Pulmonary artery endothelial cell (primary cell): ENCODE data around the gene SORCS1. TPM values are rescaled to one million over a fixed set of nuclear protein-coding genes. Genes with fewer than 3 reads are reported as not detected.

ENCODE experiments used
- DNase-seq: peaks from one replicate; pipeline ENCODE4 v3.0.0-alpha.2; 2011; ENCODE audit warnings: low read depth, low spot score
- total RNA-seq: library from RNA; depleted of rRNA; stranded (reverse); fragments of >200 nt; gene quantifications from 2 replicates; pipeline ENCODE4 v1.2.3, GENCODE V29; 2014

The SORCS1 gene
- total RNA-seq, 1 donor from 2014 or later = not detected

GRCh38 chr10:106612381-106612780 lies 552.1 kb downstream of the SORCS1 start:
- no peak for DNase-seq

- DNase-seq = no peak
These were observed 554.8 kb downstream of the SORCS1 start for GRCh38 chr10:106609470-106610266.

GRCh38 chr10:106608066-106608465 lies 556.4 kb downstream of the SORCS1 start:
- DNase-seq = no peak

DNA sequence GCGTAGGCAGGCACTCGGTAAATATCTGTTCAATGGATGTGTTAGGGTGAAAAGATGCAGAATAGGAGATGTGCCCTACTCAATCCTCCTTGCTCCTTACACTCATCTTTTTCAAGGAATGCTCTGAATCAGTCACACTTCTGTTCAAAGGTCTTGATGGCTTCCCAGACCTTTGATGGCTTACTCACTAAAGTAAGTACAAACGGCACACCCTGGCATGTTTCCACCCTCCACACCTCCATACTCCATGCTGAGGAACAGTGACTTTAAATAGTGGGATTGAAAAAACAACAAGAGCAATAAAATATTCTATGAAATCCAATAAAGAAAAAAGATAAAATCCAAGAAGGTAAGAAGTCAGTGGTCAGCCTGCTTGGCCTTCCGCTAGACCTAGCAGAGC lies 569.2 kb downstream of the SORCS1 start:
- DNase-seq = no peak

- DNase-seq = no peak
These were observed 570.6 kb downstream of the SORCS1 start for GRCh38 chr10:106593876-106594275.

GRCh38 chr10:106592396-106592795 lies 572.1 kb downstream of the SORCS1 start:
- DNase-seq = no peak

DNA sequence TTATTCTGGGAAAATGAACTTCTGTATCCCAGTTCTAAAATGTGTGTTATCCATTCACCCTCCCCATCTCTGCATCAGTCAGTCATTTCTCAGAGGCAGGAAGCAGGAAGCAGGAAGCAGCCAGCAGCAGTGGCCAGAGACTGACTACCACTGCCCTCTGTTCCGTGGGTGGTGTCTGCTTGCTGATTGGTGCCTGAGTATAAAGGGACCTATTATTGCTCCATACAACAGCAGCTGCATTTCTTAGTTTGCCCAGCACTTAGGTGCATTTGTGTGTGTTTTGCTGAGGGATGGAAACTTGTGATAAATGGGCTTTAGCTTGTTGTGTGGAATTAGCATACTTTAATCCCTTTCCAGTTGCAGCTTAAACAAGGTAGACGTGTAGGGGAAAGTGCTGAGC lies 582.2 kb downstream of the SORCS1 start:
- DNase-seq = no peak

DNA sequence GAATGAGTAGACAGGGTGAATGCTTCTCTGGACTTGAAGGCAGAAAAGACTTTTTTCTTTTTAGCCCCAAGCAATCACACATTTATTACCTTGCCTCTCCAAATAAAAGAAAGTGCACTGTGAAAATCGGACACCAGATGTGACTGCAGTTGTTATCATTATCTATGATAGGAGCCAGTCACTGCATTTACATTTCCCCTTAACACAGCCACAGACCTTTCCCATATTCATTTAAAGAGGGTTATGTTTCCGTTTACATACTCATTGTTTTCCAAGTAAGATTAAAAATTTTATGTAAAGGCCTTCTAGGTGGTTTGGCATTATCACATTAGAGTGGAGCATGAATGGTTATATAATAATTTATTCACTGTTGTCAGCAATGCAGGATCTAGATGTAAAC lies 586.8 kb downstream of the SORCS1 start:
- no peak for DNase-seq

GRCh38 chr10:106577266-106577665 lies 587.2 kb downstream of the SORCS1 start:
- DNase-seq = no peak

DNA sequence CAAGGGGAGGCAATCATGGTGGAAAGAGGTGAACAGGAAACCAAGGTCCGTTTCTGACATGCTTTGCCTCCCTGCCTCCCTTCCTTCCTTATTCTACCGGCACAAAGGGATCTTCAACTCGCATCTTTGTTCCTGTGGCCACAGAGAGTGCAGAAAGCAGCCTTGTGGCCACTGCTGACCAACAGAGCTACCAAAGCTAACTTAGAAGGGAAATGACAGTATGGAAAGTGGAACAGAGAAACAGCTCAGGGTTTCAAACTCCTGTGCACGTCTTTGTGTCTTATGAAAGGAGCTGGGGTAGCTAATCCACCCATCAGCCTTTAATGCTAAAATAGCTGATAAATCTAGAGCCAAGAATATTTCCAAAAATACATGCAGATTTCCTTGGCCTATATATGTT lies 588.0 kb downstream of the SORCS1 start:
- DNase-seq = no peak

DNA sequence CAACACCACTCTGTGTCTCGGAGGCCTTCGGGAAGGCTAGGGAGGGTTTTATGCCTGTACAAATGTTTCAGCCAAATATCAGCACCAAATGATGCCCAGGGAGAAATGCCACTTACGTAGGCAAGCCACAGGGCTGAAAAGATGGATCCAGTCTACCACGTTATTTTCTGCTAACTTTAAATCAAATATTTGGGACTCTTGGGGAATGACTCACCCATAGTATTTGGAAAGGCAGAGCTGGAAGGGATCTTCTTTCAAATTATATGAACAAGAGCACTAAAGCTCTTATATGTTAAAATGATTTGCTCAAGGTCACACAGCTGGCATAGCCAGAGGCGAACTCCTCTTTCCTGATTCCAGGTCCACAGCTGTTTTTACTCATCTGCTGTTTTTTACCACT lies 591.4 kb downstream of the SORCS1 start:
- no peak for DNase-seq

- DNase-seq = no peak
These were observed 593.1 kb downstream of the SORCS1 start for GRCh38 chr10:106571192-106571946.

- no peak for DNase-seq
These were observed 594.2 kb downstream of the SORCS1 start for GRCh38 chr10:106570268-106570667.

DNA sequence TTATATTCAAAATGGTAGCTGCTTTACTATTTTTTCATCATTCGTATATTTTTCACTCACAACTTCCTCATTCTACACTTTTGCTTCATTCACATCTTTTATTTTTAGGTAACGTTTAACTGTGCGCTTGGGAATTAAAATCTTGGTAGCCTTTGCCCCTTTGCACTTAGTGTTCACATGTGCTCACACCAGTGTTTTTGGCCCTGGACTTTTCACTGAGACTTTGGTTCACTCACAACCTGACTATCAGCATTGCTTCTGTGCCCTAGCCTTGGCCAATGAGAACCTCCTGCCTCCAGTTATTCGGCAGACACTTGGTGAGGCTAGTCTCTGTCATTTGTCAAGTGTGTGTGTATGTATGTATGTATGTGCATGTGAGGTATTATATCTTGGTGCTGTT lies 596.9 kb downstream of the SORCS1 start:
- no peak for DNase-seq

DNA sequence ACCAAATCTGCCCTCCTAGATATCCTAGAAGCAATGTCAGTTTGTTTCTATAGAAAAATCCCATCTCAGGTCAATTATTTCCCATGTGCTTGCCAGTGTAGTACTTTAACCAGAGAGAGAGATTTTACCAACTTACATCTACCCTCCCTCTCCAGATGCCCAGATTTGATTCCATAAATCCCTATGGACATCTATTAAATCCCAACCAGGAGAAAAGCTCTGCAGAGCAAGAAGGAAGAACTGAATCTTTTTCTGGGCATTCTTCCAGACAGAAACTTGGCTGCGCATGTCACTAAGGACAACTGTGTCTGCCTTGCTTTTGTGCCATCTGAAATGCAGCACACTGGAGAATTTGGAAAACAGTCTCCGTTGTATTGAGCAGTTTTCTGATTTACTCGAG lies 597.6 kb downstream of the SORCS1 start:
- no peak for DNase-seq

DNA sequence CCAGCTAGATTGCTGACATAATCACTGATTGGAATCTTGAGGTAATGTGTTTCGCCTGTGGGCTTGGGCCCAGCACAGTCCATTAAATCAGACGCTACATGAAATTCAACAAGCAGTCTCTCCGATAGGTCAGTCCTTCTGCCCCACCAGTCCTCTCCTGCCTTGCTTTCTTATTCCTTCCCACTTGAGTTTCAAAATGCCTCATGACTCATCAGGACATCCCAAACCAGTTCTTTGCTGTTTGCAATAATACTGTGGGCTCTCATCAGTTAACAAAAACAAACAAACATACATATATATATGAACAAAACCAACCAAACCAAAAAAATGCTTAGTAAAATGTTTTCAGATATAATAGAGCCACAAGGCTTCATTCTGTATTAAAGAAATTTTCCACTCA lies 599.0 kb downstream of the SORCS1 start:
- no peak for DNase-seq

- DNase-seq = no peak
These were observed 601.1 kb downstream of the SORCS1 start for GRCh38 chr10:106563384-106563783.

DNA sequence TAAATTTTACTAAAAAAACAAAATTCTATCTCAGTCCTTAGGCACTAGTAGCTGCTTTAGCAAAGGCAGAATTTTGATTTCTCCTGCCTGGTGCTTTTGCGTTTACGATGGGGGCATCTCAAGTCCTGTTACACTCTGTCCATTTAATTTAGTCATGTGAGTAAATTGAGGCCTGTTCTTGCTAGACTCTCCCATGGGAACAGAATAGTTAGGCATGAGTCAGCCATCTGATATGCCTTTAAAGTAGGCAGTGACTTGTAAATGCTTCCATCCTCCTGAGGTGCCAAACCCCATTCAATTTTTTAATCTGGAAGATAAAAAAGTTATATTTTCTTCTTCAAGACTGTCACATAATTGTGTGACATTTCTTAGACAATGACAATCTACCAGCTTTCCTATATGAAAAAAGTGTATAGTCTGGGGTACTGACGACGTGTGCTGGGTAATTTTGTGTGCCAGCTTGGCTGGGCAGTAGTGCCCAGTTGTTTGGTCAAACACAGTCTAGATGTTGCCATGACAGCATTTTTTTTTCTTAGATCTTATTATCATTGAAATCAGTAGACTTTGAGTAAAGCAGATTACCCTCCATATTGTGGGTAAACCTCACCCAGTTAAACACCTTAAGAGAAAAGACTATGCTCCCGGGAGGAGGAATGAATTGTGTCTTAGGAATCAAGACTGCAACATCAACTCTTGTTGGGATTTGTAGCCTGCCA lies 603.4 kb downstream of the SORCS1 start:
- no peak for DNase-seq

DNA sequence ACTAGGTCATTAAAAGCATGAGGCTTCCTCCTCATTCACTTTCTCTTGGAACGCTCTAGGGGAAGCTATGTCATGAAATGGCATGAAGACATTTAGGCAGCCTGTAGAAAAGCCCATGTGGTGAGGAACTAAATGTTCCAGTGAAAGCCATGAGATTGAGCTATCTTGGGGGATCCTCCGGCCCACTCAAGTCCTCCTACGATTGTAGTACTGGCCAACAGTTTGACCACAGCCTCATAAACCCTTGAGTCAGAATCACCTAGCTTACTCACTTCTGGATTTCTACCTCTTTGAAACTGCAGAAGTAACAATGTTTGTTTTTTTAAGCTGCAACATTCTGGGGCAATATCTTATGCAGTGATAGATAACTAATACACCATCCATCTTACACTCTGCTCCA lies 605.1 kb downstream of the SORCS1 start:
- no peak for DNase-seq

DNA sequence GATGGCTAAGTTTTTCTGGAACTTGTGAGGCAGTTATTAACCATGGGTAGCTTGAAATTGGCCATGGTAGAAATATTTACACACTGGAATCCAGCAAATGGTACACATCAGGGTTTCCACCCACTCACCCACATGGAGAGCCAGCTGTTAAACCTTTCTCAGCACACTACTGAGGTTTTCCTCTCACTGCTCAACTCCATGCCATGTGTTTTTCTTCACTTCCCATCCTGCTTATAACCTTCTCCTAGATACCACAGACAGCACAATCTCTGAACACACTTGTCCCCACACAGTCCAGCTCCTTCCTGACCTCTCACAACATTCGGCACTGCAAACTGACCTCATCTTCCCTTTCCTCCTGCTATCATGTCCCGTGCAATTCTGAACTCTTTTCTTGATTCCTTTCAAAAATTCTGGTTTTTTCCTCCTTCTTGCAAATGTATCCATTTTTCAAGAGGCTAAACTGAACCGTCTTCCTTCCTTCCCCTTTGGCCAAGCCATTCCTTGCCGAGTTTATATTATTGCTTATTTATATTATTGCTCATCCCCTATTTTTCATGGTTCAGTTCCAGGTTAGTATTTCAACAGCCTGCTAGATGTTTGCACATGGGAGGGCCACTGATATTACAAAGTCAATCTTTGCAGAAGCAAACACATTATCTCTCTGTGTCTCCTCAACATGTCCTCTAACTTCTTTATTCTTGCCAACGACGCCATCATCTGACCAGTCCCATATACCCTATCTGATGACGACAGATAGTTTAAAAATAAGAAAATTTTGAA lies 606.4 kb downstream of the SORCS1 start:
- no peak for DNase-seq

- no peak for DNase-seq
These were observed 607.5 kb downstream of the SORCS1 start for GRCh38 chr10:106557053-106557452.
